NCI-H2196 (cell line): ENCODE results near the gene SP100.

ENCODE experiments used
- DNase-seq: peaks from one replicate; lab custom pipeline; 2025; ENCODE audit not compliant: unreplicated experiment; lab: John Stamatoyannopoulos, UW

The SP100 gene

DNA sequence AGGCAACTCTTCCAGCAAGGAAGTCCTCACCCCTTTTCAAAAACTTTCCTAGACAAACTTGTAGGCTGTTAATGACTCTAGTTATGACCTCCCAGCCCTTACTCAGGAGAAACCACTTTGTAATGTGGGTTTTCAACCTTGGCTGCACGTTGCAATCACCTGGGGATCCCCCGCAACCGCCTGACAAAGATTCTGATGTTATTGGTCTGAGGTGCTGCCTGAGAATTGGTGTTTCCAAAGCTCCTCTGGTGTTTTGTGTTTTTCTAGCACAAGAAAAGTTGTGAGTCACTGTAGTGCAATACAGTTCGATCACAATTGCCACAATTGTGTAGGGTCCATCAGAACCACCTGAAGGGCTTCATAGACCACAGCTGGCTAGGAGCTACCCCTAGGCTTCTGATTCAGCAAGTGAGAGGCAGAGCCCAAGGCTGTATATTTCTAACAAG, 121.6 kb downstream of the SP100 start:
- DNase-seq: no peak

DNA sequence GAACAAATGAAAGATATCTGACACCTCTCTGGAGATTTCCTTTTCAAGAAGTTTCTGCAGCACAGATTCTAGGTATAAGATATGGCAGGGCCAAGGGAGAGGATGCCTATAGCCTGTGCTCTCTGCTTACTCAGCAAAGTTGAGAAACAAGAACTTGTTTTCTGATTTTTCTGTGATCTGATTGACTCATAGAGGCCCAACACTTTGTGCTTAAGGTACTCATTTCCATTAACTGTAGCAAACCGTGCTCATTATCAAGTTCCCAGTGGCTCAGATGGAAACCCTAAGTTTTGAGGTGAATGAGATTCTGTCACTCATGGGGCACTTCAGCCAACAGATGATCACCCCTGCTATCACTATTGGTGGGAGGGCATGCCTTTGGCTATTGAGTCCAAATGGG, 124.3 kb downstream of the SP100 start:
- DNase-seq: no peak

DNA sequence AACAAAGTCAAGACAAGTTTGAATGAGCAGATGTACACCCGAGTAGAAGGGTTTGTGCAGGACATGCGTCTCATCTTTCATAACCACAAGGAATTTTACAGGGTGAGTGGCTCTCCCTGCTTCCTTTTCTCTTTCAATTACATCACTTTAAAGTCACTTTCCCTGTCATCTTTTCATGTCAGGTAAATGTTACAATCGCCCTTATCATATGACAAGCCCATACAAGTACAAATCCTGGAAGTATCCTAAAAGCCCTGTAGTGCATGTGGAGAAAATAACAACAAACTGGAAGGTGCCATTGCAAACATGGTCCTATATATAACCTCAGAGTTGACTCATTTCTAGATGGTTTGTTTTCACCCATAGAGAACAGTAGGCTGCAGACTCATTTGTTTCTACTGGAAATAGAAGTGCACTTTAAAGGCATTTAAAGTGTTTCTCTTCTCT, 126.0 kb downstream of the SP100 start:
- no peak for DNase-seq

DNA sequence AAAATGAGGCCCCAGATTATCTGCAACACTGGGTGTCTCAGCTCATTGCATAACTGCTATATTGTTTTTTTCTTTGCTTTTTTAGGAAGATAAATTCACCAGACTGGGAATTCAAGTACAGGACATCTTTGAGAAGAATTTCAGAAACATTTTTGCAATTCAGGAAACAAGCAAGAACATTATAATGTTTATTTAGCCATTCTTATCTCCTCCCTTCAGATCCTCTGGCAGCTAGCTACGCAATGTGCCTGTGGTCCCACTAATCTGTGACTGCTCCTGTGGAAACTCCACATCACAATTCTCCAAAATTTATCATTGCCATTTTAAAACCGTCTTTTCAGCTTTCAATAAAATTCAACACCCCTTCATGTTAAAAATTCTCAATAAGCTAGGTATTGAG, 126.8 kb downstream of the SP100 start:
- DNase-seq: no peak

DNA sequence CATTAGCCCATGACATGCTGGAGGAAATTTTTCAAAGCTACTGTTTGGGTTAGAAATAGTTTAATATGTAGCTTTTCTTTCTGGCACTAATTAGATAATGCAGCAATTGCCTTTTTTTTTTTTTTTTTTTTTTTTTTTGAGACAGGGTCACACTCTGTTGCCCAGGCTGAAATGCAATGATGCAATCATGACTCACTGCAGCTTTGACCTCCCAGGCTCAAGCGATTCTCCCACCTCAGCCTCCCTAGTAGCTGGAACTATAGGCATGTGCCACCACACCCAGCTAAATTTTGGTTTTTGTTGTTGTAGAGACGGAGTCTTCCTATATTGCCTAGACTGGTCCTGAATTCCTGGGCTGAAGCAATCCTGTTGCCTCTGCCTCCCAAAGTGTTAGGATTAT, 136.2 kb downstream of the SP100 start:
- no peak for DNase-seq

DNA sequence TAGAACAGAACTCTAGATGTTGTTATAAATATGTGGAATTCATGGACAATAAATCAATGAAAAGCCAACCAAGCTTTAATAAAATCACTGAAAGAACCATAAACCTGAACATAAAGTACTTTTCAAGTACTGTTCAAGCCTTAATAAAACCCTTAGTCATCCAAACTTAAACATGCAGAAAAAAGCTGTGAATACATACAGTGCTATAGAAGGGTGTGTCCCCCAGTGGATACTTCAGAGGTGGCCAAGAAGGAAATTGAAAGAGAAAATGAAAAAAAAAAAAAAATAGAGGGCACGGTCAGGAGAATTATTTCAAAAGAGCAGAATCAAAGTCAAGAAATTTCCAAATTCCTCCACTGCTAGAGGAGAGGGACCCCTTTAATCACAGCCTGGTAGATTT, 141.1 kb downstream of the SP100 start:
- no peak for DNase-seq

DNA sequence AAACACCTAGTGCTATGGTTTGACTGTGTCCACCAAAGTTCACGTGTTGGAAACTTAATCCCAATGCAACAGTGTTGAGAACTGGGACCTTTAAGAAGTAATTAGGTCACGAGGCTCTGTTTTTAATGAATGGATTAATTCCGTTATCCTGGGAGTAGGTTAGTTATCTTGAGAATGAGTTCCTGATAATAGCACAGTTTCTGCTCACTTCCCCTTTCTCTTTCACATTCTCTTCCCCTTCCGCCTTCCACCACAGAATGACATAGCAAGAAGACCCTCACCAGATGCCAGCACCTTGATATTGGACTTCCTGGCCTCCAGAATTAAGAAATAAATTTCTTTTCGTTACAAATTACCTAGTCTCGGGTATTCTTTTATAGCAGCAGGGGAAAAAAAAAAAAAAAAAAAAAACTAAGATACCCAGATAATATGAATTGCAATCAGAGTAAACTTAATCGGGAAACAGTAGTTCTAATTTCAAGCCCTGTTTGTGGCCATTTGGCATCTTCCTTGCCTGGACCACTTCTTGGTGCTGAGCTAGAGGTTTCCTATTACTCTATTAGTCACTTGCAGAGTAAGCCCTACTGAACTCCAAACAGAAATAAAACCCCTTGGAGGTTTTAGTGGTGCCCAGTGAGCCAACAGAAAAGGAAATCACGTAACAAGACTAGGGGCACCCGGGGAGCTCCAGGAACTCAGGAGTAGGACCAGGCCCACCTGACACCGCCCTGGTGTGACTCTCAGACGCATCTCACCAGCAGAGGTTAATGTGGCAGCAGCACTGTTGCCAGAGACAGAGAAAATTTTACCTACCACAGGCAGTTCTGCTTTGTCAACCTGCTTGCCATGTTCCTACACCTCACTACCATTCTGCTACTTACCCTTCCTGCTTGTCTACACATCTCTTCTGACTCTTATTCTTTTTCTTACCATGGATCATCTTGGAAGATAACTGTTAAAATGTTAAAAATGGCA, 149.1 kb downstream of the SP100 start:
- no peak for DNase-seq

DNA sequence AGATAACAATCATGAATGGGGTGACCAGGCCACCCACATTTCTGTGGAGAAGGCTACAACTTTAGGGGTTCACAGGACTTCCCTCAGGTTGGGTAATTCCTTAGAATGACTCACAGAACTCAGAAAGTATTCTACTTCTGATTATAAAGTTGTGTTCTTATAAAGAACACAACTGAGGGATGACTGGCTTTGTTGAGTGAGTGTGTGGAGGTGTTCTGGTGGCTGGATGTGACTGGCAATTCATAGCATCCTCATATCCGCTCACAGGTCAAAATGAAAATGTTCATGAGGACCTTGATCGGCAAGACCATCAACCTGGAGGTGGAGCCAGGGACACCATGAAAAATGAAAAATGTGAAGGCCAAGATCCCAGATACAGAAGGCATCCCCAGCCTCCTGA, 153.3 kb downstream of the SP100 start:
- no peak for DNase-seq

DNA sequence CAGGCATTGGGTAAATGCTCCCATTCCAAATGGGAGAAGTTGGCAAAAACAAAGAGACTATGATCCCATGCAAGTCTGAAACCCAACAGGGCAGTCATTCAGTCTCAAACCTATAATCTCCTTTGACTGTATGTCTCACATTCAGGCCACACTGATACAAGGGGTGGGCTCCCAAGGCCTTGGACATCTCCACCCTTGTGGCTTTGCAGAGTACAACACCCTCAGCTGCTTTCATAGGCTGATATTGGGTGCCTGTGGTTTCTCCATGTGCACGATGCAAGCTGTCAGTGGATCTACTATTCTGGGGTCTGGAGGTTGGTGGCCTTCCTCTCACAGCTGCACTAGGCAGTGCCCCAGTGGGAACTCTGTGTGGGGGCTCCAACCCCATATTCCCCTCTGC, 155.0 kb downstream of the SP100 start:
- no peak for DNase-seq

DNA sequence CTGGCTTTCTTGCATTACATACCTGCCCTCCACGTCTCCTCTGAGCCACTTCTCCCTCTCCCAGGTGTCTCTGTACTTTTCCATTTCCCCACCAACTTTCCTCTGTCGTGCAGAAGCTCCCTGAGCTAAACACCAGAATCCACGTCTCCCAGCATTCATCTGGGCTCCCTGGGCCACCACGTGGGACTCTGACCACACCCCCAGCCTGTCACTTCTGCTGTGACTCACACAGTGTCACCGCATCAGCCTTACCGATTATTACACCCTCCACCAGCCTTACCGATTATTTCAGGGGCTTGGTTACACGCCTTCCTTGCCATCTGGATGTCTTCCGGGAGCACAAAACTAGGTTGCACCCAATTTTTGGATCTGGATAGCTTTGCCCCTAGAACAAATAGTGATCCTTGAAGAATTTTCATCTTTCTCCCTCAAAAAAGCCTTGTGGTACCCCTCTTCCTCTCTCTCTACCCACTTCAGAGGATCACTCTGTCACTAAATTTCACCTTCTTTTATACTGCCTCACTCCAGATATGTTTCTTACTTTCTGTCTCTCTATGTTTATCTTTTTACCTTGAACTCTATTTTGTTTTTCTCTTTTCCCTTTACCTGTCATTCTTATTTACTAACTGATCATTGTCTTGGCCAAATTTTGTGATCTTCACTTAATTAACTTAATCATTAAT, 159.8 kb downstream of the SP100 start:
- DNase-seq: no peak

DNA sequence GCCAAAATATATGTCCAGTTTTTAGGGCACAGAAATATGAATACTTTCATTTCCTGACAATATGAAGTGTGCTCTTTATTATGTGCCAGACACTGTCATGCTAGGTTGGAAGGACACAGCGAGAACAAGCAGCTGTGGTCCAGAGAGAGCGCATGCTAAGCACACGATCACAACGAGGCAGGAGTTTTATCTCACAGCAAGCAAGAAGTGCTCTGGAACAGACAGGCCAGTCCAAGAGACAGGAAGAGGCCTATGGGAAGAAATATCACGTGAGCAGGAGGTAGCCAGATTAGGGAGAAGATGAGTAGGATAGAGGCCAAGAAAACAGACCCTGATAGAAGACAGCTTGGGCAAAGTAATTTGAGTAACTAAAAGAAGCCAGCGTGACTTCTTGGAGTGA, 161.1 kb downstream of the SP100 start:
- no peak for DNase-seq

DNA sequence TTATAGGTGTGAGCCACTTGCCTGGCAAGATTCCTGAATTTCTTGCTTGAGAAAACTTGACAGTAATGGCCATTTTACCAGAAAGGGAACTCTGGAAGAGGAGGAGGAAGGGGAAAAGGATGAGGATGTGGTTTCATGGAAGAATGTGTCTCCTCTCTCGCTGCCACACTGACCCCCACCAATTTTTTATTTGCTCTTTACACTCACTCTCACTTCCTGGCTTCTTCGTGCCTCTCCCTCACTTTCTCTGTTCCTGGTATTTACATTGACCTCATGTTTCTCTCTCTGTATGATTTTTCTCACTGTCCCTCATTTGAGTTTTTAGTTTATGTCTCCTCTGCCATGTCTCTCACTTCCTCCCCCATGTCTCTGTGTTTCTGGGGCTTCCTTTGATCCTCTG, 162.1 kb downstream of the SP100 start:
- DNase-seq: no peak

DNA sequence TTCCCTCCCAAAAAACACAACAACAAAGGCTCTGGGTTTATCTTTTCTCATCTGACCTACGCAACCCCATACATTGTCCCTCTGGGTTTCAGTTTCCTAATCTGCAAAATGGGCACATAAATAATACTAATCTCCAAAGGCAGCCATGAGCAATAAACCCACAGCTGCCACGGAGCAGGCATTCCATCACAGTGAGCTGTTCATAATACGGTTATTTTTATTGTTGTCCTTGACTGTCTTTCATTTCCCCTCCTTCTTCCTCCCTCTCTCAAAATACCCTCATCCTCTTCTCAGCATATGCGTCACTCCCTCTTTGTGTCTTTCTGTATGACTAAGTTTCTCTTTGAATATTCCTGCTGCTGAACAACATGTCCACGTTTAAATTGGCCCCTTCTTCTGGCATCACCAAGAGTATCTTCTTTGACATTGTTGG, 166.9 kb downstream of the SP100 start:
- no peak for DNase-seq

DNA sequence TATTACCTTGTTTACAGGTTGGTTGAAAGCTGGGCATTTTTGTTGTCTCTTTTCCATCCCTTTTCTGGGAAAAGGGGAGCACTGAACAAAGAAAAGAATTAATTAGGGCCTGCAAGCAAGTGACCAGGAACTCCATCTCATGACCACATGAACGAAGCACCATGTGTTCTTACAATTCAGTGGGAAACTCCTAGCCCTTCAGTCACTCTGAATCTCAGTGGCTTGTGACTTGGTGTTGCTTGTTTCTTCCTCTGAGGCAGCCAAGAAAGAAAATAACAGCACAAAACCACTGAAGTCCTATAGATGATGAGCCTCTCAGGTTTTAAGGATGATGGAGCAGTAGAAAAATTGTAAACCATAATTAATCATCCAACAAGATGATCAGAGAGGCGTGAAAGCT, 167.6 kb downstream of the SP100 start:
- no peak for DNase-seq

DNA sequence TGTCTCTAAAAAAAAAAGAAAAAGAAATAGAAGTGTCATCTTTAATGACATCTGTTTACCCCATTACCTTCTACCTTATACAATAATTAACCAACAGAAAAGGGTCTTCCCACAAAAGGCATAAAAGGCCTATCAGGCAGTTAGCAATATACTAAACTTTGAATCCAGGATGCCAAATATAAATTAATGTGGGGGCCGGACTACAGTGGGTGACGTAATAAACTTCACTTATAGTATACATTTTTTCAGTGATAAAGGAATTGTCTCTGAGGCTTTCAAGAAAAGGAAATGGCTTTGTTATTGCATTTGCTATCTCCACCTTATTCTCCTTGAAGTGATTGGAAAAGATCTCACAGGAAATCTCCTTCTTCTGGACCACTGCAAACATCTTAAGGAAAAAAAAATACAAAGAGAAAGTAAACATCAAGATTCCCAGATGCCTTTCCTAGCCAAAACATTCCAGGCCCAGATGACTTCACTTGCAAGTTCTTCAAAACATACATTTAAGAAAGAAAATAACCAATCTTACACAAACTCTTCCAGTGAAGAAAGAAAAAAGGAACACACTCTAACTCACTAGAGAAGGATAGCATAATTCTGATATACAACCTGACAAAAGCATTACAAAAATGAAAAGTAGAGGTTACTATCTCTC, 170.5 kb downstream of the SP100 start:
- DNase-seq: no peak

DNA sequence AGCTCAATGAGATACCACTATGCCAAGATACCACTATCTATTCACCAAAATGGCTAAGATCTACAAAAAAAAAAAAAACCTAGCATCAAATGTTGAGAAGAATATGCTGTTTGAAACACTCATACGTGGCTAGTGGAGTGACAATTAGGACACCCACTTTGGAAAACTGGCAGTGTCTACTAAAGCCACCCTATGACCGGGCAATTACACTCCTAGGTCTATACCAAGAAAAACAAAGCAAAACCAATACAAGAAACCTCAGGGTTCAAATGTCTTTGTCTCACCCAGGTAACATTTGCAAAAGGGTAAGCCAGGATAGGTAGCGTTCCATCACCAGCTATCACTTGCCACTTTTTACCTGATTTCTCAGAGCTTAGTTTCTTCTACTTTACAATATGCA, 173.0 kb downstream of the SP100 start:
- no peak for DNase-seq

DNA sequence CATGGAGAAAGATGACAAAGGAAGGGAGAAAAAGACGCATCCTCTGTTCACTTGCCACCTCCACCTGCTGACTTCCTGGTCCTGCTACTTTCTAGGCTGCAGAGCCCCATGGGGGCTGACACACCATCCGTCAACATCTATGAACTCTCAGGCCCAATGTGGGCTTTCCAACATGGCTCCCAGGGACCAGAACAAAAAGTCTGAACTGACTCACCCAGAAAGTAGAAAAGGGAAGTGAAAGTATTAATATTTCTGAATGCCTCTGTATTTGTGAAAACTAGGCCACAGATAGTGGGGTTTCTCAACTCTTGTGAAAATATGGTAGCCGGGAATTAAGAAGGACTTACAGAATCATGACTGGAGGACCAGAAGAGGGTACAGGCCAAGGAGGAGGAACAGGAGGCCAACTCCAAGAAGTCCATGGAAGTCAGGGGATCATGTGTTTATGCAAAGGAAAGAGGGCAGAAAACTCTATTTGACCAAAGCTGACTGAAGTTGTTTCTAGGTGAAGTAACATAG, 173.6 kb downstream of the SP100 start:
- DNase-seq: no peak

DNA sequence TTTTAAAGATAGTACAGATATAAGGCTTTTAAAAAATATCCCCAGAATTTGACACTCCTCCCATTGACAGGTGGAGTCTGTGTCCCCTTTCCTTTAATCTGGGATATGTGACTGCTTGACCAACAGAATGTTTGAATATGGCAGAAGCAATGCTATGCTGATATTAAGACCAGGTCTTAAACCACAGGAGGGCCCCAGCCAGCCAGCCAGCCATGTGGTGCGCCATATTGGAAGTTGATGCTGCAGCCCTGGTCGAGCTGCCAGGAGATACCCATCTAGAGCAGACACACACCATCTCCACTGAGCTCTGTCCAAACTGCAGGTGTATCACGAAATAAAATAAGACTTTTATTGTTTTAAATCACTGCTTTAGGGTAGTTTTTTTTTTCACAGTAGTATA, 174.3 kb downstream of the SP100 start:
- DNase-seq: no peak

DNA sequence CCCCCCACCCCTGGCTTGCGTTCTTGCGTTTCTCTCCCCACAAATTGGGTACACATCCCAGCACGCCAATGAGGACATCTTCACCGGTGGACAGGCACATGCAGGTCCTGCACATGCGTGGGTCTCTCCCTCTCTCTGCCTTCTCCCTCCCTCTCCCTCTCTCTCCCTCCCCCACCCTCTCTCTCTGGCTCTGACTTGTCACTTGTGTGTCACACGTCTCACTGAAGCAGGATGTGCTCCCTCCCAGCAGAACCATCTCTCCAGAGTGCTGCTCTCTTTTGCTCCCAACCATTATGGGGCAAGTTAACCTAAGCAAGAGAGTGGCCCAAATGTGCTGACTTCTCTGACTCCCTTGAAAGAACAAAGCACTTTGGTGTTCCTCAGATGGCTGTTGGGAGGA, 175.8 kb downstream of the SP100 start:
- no peak for DNase-seq

DNA sequence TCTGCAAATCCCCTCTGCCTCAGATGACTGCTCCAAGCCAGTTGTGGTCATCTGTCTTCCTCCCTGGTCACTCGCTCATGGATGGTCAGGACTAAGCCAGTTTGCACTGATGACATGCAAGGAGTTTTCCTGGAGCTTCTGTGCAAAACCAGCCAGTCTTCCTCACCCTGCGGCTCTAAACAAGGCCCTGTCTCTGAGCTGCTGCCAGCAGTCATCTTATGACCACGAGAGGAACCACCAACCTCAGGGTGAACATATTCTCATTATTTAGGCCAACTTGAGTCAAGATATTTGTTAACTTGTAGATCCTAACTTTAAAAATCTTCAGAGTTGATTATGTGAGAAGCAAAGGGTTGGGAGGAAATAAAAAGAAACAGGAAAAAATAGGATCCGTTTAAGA, 176.8 kb downstream of the SP100 start:
- DNase-seq: no peak
